AG10803 (cell line): ENCODE measurements around the gene ABCG8.

Source experiments
- DNase-seq: peaks from one replicate; pipeline ENCODE4 v3.0.0; 2010; ENCODE audit warnings: low read depth
- H3K4me3 ChIP-seq: 2 replicates; pipeline ENCODE4 v1.5.1; 2011; ENCODE audit warnings: mild to moderate bottlenecking, low read length, control low read depth
- TF ChIP-seq, protein P1 (sequence below): conservative IDR thresholded peaks from 2 replicates; pipeline ENCODE4 v1.5.1; 2011; ENCODE audit warnings: mild to moderate bottlenecking, low read length, control low read depth, inconsistent platforms

Gene ABCG8

DNA sequence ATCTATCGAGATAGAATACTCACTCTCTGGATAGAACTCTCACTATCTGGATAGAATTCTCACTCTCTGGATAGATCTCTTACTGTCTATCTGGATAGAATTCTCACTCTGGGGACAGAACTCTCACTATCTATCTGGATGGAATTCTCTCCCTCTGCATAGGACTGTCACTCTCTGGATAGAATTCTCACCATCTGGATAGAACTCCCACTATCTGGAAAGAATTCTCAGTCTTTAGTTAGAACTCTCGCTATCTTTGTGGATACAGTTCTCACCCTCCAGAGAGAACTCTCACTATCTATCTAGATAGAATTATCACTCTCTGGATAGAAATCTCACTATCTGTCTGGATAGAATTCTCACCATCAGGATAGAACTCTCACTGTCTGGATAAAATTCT, 16.5 kb downstream of the ABCG8 start:
- no peak overlapping the region for H3K4me3 ChIP-seq
- DNase-seq, result no peak
- TF ChIP-seq, protein P1, sequence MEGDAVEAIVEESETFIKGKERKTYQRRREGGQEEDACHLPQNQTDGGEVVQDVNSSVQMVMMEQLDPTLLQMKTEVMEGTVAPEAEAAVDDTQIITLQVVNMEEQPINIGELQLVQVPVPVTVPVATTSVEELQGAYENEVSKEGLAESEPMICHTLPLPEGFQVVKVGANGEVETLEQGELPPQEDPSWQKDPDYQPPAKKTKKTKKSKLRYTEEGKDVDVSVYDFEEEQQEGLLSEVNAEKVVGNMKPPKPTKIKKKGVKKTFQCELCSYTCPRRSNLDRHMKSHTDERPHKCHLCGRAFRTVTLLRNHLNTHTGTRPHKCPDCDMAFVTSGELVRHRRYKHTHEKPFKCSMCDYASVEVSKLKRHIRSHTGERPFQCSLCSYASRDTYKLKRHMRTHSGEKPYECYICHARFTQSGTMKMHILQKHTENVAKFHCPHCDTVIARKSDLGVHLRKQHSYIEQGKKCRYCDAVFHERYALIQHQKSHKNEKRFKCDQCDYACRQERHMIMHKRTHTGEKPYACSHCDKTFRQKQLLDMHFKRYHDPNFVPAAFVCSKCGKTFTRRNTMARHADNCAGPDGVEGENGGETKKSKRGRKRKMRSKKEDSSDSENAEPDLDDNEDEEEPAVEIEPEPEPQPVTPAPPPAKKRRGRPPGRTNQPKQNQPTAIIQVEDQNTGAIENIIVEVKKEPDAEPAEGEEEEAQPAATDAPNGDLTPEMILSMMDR, result no peak

DNA sequence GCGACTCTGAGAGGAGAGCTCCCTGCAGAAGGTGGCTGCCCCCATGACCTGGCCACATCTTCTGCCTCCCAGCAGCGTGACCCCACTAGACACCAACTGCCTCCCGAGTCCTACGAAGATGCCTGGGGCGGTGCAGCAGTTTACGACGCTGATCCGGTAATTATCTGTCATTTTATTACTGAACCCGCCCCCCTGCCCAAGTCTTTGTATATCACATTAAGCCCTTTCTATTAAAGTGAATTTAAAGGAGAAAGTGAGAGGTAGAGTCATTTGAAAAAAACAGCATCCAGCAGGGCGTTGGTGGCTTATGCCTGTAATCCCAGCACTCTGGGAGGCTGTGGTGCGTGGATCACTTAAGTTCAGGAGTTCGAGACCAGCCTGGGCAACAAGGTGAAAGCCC, 33.4 kb downstream of the ABCG8 start:
- no peak overlapping the region for H3K4me3 ChIP-seq
- TF ChIP-seq, protein P1, result no peak
- no peak for DNase-seq

DNA sequence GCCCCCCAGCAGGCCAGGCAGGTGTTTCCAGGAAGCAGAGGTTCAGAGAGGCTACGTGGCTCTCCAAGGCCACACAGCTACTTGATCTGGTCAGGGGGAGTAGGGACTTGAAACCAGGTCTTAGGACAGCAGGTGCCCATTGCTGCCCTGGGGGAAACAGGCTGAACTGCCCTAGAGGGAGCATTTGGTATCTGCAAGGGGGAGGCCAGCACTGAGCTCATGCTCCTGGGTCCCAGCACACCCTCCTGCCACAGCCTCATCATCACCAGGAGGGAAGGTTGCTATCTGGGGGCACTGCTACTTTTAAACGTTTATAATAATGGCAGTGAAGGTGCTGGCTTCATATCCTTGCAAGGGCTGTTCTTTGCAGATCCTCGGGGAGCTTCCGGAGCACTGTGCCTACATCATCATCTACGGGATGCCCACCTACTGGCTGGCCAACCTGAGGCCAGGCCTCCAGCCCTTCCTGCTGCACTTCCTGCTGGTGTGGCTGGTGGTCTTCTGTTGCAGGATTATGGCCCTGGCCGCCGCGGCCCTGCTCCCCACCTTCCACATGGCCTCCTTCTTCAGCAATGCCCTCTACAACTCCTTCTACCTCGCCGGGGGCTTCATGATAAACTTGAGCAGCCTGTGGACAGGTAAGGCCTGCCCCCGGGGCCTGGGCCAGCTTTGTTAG, 36.1 kb downstream of the ABCG8 start:
- TF ChIP-seq, protein P1, result no peak
- no peak overlapping the region for H3K4me3 ChIP-seq
- no peak for DNase-seq

DNA sequence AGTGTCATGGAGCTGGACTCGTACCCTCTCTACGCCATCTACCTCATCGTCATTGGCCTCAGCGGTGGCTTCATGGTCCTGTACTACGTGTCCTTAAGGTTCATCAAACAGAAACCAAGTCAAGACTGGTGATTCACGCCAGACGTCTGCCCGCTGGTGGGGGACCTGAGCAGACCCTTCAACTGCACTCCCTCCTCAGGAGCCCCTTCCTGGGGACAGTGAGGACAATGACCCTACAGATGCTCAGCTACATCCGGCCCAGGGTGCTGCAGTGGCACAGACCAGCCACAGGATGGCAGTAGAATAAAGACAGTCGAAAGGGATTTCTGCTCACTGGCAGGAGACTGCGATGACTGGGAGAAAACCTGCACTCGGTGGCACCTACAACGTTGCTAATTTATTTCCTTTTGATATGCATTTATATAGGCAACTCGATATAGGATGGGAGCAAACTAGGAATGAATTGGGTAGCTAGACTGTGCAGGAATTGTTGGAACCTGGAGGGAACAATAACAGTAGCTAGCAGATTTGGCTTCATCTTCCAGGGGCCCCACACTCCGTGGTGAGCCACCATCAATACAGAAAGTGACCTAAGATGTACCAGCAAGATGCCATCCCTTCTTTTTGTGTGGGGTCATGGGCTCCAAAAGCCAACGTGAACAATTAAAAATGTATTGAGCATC, 39.2 kb downstream of the ABCG8 start:
- TF ChIP-seq, protein P1, result peak; percentile 97
- no peak overlapping the region for H3K4me3 ChIP-seq
- DNase-seq, result peak; percentile 49

DNA sequence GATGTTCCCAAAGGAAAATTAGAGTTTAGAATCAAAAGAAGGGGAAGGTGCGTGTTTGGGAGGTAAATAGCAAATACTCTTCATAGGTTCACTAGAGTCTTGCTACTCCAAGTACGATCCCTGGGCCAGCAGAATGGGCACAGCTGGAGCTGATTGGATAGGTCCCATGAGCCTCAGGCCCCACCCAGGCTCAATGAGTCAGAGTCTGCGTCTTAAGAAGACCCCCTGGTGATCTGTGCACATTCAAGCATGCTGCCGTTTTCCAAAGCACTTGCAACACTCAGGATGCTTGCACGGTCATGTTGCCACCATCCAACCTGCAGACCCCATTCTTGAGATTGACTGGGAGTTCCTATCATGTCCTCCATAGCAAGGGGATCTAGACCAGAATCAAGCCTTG, 40.5 kb downstream of the ABCG8 start:
- no peak overlapping the region for H3K4me3 ChIP-seq
- DNase-seq, result no peak
- TF ChIP-seq, protein P1, result no peak

DNA sequence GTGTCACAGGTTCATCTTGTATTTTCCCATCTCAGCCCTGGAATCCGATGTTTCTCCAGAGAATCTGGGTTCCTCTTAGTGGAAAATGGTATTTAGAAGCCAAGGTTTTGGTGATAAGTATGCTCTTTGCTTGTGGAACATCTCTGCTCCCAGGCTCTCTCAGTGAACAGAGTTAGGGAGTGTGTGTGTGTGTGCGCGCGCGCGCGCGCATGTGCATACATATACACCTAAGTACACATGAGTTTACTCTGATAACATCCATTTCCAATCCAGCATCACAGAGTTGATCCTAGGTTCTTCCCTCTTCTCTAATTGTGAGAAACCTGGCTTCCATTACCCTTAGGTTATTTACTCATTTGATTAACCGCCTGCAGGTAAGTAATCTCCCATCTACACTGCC, 41.7 kb downstream of the ABCG8 start:
- DNase-seq, result no peak
- TF ChIP-seq, protein P1, result no peak
- no peak overlapping the region for H3K4me3 ChIP-seq

DNA sequence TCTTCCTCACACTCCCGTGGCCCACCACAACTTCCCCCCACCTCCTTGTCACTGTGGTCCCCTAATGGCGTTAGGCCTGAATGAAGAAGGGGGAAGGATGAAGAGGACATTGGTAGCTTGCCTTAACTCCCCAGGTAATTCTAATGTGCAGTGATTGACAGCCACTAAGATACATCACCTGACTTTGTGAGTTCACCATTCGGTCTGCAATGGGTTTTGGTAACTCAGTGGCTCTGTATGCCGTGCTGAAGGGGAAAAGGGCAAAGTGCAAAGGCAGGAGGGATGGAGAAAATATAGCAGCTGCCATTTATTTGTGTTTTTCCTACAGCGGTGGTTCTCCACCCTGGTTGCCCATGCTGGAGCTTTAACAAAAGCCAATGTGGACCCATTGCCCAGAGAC, 42.2 kb downstream of the ABCG8 start:
- DNase-seq, result no peak
- TF ChIP-seq, protein P1, result no peak
- H3K4me3 ChIP-seq, result no peak overlapping the region
